Spinal cord (tissue), 10 donors: ENCODE data around the gene DAGLA. TPM values are rescaled to one million over a fixed set of nuclear protein-coding genes. Genes with fewer than 3 reads are reported as not detected.
"Not testable (repeated sequence)": the region's sequence is repeated elsewhere in the genome, so short reads cannot be mapped to it uniquely, and the experiment has no call there.

Source experiments
- DNase-seq, 6 donors: peaks; one replicate each; pipeline versions ENCODE4 v3.0.0 to v3.0.0-alpha.2; 2013 to 2015; ENCODE audit warnings: low spot score in 6 of 6, low read depth in 4 of 6
- H3K27ac ChIP-seq: one replicate; pipeline ENCODE4 v1.5.1; 2013; ENCODE audit warnings: low read depth, low read length, control low read depth
- H3K27me3 ChIP-seq: one replicate; pipeline ENCODE4 v1.6.1; 2013; ENCODE audit warnings: low read length; ENCODE audit not compliant: control insufficient read depth, insufficient read depth
- H3K36me3 ChIP-seq: one replicate; pipeline ENCODE4 v1.6.1; 2013; ENCODE audit warnings: low read length; ENCODE audit not compliant: control insufficient read depth, insufficient read depth
- H3K4me1 ChIP-seq: one replicate; pipeline ENCODE4 v1.6.1; 2013; ENCODE audit warnings: low read length; ENCODE audit not compliant: control insufficient read depth, insufficient read depth
- H3K4me3 ChIP-seq: one replicate; pipeline ENCODE4 v1.5.1; 2013; ENCODE audit warnings: low read depth, low read length, control low read depth
- H3K9me3 ChIP-seq: one replicate; pipeline ENCODE4 v1.6.1; 2013; ENCODE audit warnings: low read length; ENCODE audit not compliant: control insufficient read depth, insufficient read depth
- WGBS: methylation state at CpG from one replicate; pipeline ENCODE4 v1.1.5; 2013; ENCODE audit warnings: missing lambda C conversion rate; ENCODE audit not compliant: insufficient coverage; 5-methylcytosine and 5-hydroxymethylcytosine counted together
- polyA plus RNA-seq, 2 donors: library from polyadenylated mRNA; unstranded; fragments of 120-200 nt; gene quantifications; one replicate each; pipeline ENCODE4 v1.2.1, GENCODE V29; 2013; ENCODE audit not compliant: insufficient read length in 2 of 2
- total RNA-seq, 2 donors: library from RNA; depleted of rRNA in 1 of 2; stranded (reverse); fragments of 120-200 nt in 1 of 2; fragments of >200 nt in 1 of 2; gene quantifications; one replicate each; pipeline versions ENCODE4 v1.2.3 to v1.2.4, GENCODE V29; 2013 to 2014
- donor health status: healthy.

DAGLA gene
- total and polyA plus RNA-seq, 4 donors, result 3.9 to 21.7 (median 14.8) TPM

DNA sequence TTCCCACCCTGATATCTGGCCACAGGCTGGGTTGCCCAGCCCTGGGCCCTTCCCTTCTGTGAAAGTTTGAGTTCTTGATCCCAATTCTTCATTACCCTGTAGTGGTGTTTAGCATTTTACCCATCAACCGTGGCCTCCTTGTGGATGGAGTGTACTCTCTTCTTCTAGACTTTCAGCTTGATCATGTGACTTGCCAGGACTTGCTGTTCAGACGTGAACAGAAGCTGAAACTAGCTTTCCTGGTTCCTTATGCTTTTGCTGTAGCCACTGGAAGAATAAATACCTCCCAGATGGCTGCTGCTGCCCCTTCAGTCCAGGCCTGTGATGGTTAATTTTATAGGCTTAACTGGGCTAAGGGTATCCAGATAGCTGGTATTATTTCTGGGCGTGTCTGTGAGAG lies 32.7 kb upstream of the DAGLA start:
- Histone ChIP-seq H3K36me3 (no peaks in the 10 kb centered on the region), H3K27ac (no peak overlapping the region), H3K4me1 (no peaks in the 10 kb centered on the region), H3K9me3 (no peaks in the 10 kb centered on the region), H3K4me3 (no peak overlapping the region), H3K27me3 (no peaks in the 10 kb centered on the region)
- DNase-seq, result no peak
- 87% methylated on average over 3 of the region's 3 CpGs for WGBS

GRCh38 chr11:61650781-61651571 lies 29.2 kb upstream of the DAGLA start:
- H3K27me3 ChIP-seq, result peaks cover 5% of the 10 kb centered on the region
- no peak overlapping the region for H3K4me3 ChIP-seq
- no peaks in the 10 kb centered on the region for H3K9me3 ChIP-seq
- no peak for DNase-seq
- no peaks in the 10 kb centered on the region for H3K4me1 ChIP-seq
- H3K27ac ChIP-seq, result no peak overlapping the region
- 81% methylated on average over 17 of the region's 17 CpGs for WGBS
- no peaks in the 10 kb centered on the region for H3K36me3 ChIP-seq

GRCh38 chr11:61652135-61652534 lies 28.1 kb upstream of the DAGLA start:
- H3K4me3 ChIP-seq, result no peak overlapping the region
- peaks cover 5% of the 10 kb centered on the region for H3K27me3 ChIP-seq
- H3K27ac ChIP-seq, result no peak overlapping the region
- no peaks in the 10 kb centered on the region for H3K36me3 ChIP-seq
- no peak for DNase-seq
- no peaks in the 10 kb centered on the region for H3K4me1 ChIP-seq
- no peaks in the 10 kb centered on the region for H3K9me3 ChIP-seq
- WGBS, result 75% methylated on average over 1 of the region's 1 CpG

- no peak for DNase-seq
- H3K36me3 ChIP-seq, result no peaks in the 10 kb centered on the region
- whole genome bisulfite sequencing, result 57% methylated on average over 6 of the region's 7 CpGs
- H3K27ac ChIP-seq, result no peak overlapping the region
- H3K27me3 ChIP-seq, result peaks cover 5% of the 10 kb centered on the region
- no peaks in the 10 kb centered on the region for H3K9me3 ChIP-seq
- H3K4me1 ChIP-seq, result no peaks in the 10 kb centered on the region
- H3K4me3 ChIP-seq, result no peak overlapping the region
These were observed 25.8 kb upstream of the DAGLA start for GRCh38 chr11:61654397-61654829.

GRCh38 chr11:61655266-61656159 lies 24.7 kb upstream of the DAGLA start:
- not testable (repeated sequence) for H3K9me3 ChIP-seq, H3K4me1 ChIP-seq
- 60% methylated on average over 7 of the region's 17 CpGs for WGBS

DNA sequence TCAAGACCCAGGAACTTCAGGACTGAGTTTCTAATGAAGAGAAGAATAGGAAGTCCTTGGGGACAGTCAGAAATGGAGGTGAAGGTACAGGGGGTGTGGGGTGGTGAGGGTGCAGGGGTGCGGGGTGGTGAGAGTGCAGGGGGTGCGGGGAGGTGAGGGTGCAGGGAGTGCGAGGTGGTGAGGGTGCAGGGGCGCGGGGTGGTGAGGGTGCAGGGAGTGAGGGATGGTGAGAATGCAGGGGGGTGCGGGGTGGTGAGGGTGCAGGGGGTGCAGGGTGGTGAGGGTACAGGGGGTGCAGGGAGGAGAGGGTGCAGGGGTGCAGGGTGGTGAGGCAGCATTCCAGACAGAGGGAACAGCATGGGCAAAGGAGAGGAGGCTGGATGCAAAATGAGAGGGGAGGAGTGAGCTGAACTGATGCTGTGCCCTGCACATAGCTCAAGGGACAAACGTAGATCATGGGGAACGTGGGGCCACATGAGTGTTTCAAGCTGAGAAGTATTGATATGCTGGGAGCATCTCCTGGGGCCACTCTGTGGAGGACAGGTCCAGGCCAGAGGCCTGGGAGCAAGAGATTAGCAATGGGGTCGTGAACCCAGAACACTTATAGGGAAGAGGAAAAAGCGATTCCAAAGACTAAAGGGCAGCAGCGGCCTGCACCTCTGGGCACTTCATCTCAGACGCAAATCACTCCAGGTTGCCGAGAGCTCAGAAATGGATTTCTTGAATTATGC lies 23.7 kb upstream of the DAGLA start:
- Histone ChIP-seq H3K27me3 (peaks cover 5% of the 10 kb centered on the region), H3K4me3 (no peak overlapping the region), H3K9me3 (no peaks in the 10 kb centered on the region), H3K27ac (no peak overlapping the region), H3K36me3 (no peaks in the 10 kb centered on the region), H3K4me1 (no peaks in the 10 kb centered on the region)
- 81% methylated on average over 8 of the region's 13 CpGs for WGBS
- DNase-seq, result no peak

More at GRCh38 chr11:61655266-61656159, 24.7 kb upstream of the DAGLA start:
- not testable (repeated sequence) for DNase-seq, H3K27me3 ChIP-seq, H3K4me3 ChIP-seq, H3K36me3 ChIP-seq, H3K27ac ChIP-seq

DNA sequence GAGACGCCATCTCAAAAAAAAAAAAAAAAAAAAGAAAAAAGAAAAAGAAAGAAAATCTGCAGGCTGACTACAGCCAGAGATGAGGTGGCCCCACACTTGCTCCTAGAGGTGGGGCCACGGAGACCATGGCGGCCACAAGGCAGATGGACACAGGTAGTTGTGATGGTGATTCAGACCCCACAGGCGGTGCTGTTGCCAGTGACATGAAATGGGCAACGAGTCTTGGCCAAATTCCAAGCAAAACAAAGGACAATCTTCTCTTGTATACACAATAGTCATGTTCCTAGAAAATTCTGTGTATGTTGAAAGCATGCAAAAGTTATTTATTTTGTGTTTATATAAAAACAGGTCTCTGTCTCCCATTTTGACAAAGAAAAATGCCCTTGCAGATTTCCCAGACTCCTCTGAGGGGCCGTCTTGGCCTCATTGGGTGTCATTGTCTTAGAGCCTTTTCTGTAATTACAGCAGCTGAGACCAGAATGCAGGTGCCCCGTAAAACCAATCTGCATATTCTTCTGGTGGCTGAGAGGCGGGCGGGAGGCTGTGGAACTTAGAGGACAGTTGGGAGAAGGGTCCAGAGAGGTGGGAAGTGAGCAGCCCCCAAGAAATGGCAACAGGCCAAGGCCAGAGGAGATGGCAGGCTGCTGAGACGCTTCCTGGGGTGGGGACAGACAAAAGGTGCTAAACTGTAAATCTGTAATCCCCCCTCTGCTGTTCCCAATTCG lies 22.5 kb upstream of the DAGLA start:
- H3K4me1 ChIP-seq, result no peaks in the 10 kb centered on the region
- H3K9me3 ChIP-seq, result no peaks in the 10 kb centered on the region
- no peaks in the 10 kb centered on the region for H3K36me3 ChIP-seq
- no peak overlapping the region for H3K27ac ChIP-seq
- peaks cover 5% of the 10 kb centered on the region for H3K27me3 ChIP-seq
- WGBS, result 49% methylated on average over 5 of the region's 11 CpGs
- H3K4me3 ChIP-seq, result no peak overlapping the region
- peak in 1 of 6 donors; percentile 29 for DNase-seq

DNA sequence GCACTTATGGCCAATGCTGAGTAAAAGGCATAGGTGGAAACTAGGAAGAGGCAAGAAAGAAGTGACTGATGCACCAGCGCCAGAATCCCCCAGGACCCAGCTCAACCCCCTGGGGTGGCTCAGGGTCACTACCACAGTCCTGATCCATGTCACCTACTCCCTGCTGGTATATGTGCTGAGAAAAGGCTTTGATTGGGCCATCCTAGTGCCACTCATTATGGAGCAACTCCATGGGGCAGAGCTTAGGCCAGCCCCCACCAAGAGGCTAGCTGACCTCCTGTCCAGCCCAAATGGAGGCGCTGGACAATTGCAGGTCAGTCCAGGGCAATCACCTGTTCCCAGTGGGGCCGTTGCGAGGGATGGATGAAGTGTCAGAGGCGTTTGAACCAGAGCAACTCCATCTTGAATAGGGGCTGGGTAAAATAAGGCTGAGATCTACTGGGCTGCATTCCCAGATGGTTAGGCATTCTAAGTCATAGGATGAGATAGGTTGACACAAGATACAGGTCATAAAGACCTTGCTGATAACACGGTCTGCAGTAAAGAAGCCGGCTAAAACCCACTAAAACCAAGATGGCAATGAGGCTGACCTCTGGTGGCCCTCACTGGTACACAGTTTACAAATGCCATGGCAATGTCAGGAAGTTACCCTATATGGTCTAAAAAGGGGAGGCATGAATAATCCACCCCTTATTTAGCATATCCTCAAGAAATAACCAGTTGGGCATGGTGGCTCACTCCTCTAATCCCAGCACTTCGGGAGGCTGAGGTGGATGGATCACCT lies 20.6 kb upstream of the DAGLA start:
- Histone ChIP-seq H3K36me3 (no peaks in the 10 kb centered on the region), H3K27ac (no peak overlapping the region), H3K9me3 (no peaks in the 10 kb centered on the region), H3K4me1 (no peaks in the 10 kb centered on the region), H3K27me3 (peaks cover under 1% of the 10 kb centered on the region), H3K4me3 (no peak overlapping the region)
- DNase-seq, result no peak
- WGBS, result 90% methylated on average over 5 of the region's 8 CpGs
